ENCODE measurements around the gene TMEM186. TPM values are rescaled to one million over a fixed set of nuclear protein-coding genes. Genes with fewer than 3 reads are reported as not detected.

Gene TMEM186
- polyA plus RNA-seq, 1 of the 3 experiments (the other 2 are of a cell fraction) = 13.2 TPM

DNA sequence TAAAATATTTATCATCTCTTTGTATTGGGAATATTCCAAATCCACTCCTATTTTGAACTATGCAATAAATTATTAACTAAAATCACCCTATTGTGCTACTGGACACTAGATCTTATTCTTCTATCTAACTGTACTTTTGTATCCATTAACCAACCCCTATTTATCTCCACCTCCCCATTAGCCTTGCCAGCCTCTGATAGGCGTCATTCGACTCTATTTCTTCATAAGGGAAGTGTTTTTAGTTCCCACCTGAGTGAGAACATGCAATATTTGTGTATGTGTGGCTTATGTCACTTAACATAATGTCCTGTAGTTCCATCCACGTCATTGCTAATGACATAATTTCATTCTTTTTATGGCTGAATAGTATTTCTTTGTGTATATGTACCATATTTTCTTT is 23.9 kb downstream of the TMEM186 start (continued):
- TF ChIP-seq RXRA (IDR thresholded peaks at IDR 0.05; ENCODE audit: borderline replicate concordance, low read depth) = no peak

DNA sequence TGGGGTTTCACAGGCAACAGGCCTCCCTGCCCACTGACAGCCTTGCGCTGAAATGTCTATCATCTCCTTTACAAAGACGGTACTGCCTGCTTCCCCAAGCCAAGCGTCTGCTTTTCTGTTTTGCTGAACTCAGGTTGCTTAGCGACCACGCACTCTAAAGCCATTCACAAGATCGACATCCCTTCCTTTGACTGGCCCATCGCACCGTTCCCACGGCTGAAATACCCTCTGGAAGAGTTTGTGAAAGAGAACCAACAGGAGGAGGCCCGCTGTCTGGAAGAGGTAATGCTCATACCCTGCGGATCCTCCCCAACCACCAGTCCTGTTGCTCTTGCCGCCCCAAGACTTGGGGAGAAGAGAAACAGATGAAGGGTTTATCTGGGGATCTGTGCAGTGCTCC is 28.7 kb downstream of the TMEM186 start:
- H4K20me1 ChIP-seq (ENCODE audit: insufficient read depth) = no peaks in the 10 kb centered on the region
- H3K36me3 ChIP-seq (replicated peaks in 1 of 2; ENCODE audit: control insufficient read depth in 1 of 2, insufficient read depth in 2 of 2, low read length in 1 of 2) = no peaks in the 10 kb centered on the region
- no peaks in the 10 kb centered on the region for H3K9me3 ChIP-seq
- TF ChIP-seq RCOR1 (IDR thresholded peaks at IDR 0.05; ENCODE audit: low read length) = no peak
- no peak for TF ChIP-seq ELF1 (IDR thresholded peaks at IDR 0.05)
- no peak for TF ChIP-seq RAD21 (IDR thresholded peaks at IDR 0.05; ENCODE audit: low read length)
- no peak for TF ChIP-seq MXI1 (IDR thresholded peaks at IDR 0.05; ENCODE audit: low read depth, low read length)
- no peak for TF ChIP-seq GABPA (IDR thresholded peaks at IDR 0.05; ENCODE audit: low read depth)
- TF ChIP-seq, protein P1, sequence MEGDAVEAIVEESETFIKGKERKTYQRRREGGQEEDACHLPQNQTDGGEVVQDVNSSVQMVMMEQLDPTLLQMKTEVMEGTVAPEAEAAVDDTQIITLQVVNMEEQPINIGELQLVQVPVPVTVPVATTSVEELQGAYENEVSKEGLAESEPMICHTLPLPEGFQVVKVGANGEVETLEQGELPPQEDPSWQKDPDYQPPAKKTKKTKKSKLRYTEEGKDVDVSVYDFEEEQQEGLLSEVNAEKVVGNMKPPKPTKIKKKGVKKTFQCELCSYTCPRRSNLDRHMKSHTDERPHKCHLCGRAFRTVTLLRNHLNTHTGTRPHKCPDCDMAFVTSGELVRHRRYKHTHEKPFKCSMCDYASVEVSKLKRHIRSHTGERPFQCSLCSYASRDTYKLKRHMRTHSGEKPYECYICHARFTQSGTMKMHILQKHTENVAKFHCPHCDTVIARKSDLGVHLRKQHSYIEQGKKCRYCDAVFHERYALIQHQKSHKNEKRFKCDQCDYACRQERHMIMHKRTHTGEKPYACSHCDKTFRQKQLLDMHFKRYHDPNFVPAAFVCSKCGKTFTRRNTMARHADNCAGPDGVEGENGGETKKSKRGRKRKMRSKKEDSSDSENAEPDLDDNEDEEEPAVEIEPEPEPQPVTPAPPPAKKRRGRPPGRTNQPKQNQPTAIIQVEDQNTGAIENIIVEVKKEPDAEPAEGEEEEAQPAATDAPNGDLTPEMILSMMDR (IDR thresholded peaks at IDR 0.05) = no peak
- TF ChIP-seq, protein P2, sequence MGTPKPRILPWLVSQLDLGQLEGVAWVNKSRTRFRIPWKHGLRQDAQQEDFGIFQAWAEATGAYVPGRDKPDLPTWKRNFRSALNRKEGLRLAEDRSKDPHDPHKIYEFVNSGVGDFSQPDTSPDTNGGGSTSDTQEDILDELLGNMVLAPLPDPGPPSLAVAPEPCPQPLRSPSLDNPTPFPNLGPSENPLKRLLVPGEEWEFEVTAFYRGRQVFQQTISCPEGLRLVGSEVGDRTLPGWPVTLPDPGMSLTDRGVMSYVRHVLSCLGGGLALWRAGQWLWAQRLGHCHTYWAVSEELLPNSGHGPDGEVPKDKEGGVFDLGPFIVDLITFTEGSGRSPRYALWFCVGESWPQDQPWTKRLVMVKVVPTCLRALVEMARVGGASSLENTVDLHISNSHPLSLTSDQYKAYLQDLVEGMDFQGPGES (IDR thresholded peaks at IDR 0.05; ENCODE audit: low read depth, low read length) = no peak
- no peak for TF ChIP-seq JUND (IDR thresholded peaks at IDR 0.05)
- no peak for TF ChIP-seq SMC3 (IDR thresholded peaks at IDR 0.05; ENCODE audit: low read depth, low read length)
- TF ChIP-seq, protein P3, sequence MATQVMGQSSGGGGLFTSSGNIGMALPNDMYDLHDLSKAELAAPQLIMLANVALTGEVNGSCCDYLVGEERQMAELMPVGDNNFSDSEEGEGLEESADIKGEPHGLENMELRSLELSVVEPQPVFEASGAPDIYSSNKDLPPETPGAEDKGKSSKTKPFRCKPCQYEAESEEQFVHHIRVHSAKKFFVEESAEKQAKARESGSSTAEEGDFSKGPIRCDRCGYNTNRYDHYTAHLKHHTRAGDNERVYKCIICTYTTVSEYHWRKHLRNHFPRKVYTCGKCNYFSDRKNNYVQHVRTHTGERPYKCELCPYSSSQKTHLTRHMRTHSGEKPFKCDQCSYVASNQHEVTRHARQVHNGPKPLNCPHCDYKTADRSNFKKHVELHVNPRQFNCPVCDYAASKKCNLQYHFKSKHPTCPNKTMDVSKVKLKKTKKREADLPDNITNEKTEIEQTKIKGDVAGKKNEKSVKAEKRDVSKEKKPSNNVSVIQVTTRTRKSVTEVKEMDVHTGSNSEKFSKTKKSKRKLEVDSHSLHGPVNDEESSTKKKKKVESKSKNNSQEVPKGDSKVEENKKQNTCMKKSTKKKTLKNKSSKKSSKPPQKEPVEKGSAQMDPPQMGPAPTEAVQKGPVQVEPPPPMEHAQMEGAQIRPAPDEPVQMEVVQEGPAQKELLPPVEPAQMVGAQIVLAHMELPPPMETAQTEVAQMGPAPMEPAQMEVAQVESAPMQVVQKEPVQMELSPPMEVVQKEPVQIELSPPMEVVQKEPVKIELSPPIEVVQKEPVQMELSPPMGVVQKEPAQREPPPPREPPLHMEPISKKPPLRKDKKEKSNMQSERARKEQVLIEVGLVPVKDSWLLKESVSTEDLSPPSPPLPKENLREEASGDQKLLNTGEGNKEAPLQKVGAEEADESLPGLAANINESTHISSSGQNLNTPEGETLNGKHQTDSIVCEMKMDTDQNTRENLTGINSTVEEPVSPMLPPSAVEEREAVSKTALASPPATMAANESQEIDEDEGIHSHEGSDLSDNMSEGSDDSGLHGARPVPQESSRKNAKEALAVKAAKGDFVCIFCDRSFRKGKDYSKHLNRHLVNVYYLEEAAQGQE (IDR thresholded peaks at IDR 0.05; ENCODE audit: low read depth, low read length) = no peak
- TF ChIP-seq, protein P4, sequence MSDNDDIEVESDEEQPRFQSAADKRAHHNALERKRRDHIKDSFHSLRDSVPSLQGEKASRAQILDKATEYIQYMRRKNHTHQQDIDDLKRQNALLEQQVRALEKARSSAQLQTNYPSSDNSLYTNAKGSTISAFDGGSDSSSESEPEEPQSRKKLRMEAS (IDR thresholded peaks at IDR 0.05; ENCODE audit: low read depth) = no peak
- TF ChIP-seq, protein P5, sequence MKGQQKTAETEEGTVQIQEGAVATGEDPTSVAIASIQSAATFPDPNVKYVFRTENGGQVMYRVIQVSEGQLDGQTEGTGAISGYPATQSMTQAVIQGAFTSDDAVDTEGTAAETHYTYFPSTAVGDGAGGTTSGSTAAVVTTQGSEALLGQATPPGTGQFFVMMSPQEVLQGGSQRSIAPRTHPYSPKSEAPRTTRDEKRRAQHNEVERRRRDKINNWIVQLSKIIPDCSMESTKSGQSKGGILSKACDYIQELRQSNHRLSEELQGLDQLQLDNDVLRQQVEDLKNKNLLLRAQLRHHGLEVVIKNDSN (IDR thresholded peaks at IDR 0.05; ENCODE audit: borderline replicate concordance, low read depth) = no peak
- TF ChIP-seq POLR2AphosphoS5 (IDR thresholded peaks at IDR 0.05; ENCODE audit: low read depth, low read length) = no peak
- no peak for TF ChIP-seq CHD2 (IDR thresholded peaks at IDR 0.05; ENCODE audit: low read length, partially characterized antibody)
- TF ChIP-seq TCF12 (IDR thresholded peaks at IDR 0.05) = no peak
- no peak overlapping the region for H3K4me2 ChIP-seq
- H3F3A ChIP-seq (replicated peaks; ENCODE audit: insufficient read depth) = no peaks in the 10 kb centered on the region
- no peaks in the 10 kb centered on the region for H3K27me3 ChIP-seq (ENCODE audit: insufficient read depth)
- no peak overlapping the region for H3K4me3 ChIP-seq (ENCODE audit: low read depth in 2 of 2, low read length in 1 of 2)
- no peak overlapping the region for H3K27ac ChIP-seq (ENCODE audit: low read depth in 2 of 2, low read length in 1 of 2)
- H2AFZ ChIP-seq (ENCODE audit: low read depth) = no peak overlapping the region
- POLR2A ChIA-PET = no interaction called here
- no peaks in the 10 kb centered on the region for H3K79me2 ChIP-seq (ENCODE audit: insufficient read depth)
- H3K9ac ChIP-seq = no peak overlapping the region
- DNase-seq = no peak
- CTCF ChIA-PET = no interaction called here
- peaks cover 0 to 3% of the 10 kb centered on the region in 2 experiments; a peak in 1 of 4 replicates for H3K4me1 ChIP-seq (ENCODE audit: control insufficient read depth in 1 of 2, insufficient read depth in 2 of 2, low read depth in 1 of 2, low read length in 1 of 2)
- 85% methylated on average over 12 of the region's 12 CpGs for WGBS (ENCODE audit: low lambda C conversion rate)
- H3K9me2 ChIP-seq = no peaks in the 10 kb centered on the region
